Left cardiac atrium (tissue), 4 donors: ENCODE results near the gene ZFP3. TPM values are rescaled to one million over a fixed set of nuclear protein-coding genes. Genes with fewer than 3 reads are reported as not detected.
"Not testable (repeated sequence)": the region's sequence is repeated elsewhere in the genome, so short reads cannot be mapped to it uniquely, and the experiment has no call there.

Experiments
- ATAC-seq, 2 donors: fragments of 200-7000 bp; cut with Tn5 transposase; one replicate each; pipeline ENCODE4 v1.9.1; 2020; ENCODE audit warnings: mild to moderate bottlenecking in 2 of 2, moderate library complexity in 2 of 2
- DNase-seq: peaks from one replicate; pipeline ENCODE4 v3.0.0-alpha.2; 2020
- intact Hi-C, 2 donors: fragments of 100-400 bp; cut with DNase I; formaldehyde crosslinking; loops; one replicate each; pipeline versions ENCODE4 v1.14.1 to v1.15.1; 2022 to 2023
- long read RNA-seq: library from polyadenylated mRNA; unstranded; transcript quantifications from one replicate; pipeline ENCODE4 v2.0.0, GENCODE V29; 2021
- total RNA-seq, 2 donors: library from RNA; stranded (reverse); fragmentation: NEBNext Ultra II Directional; extraction: Animal tissue kit (Norgen Biotek cat#: 25700); gene quantifications; one replicate each; pipeline ENCODE4 v1.2.1, GENCODE V29; 2021
- donor health status: DM: no; HTN: yes; CAD: no.
- donor health status: DM: no; HTN: yes; CAD: no; lungs with severe emphysema.
- donor health status: DM: yes; HTN: yes; CAD: no.
- donor health status: Dilated cardiomyopathy.

Gene ZFP3
- 10 to 100 TPM in 1 of 2 donors, 1 to 10 TPM in 1; 8.6 to 12.5 TPM for total RNA-seq
- long read RNA-seq, full-length matches to known transcripts: 4 of 9 reads
- long read RNA-seq, partial matches to known transcripts: 0 of 9 reads
- long read RNA-seq, other reads (novel, unspliced or antisense): 5 of 9 reads

GRCh38 chr17:5078106-5079028 lies at the start of gene ZFP3:
Gene ZFP3, plus strand, starts transcription at chr17:5078467. Its CDS starts 13,038 bp downstream, at chr17:5091505.
- intact Hi-C loops: no loop called here
- ATAC-seq (peak; percentile 97 to 98), DNase-seq (peak; percentile 90)

- DNase-seq, ATAC-seq, intact Hi-C loops: not testable (repeated sequence)
These were observed 48.1 kb upstream of the ZFP3 start for GRCh38 chr17:5030168-5030567.

GRCh38 chr17:5031365-5032082 lies 46.7 kb upstream of the ZFP3 start:
- DNase-seq (peak; percentile 85), ATAC-seq (peak; percentile 81 to 86)
- intact Hi-C loops: no loop called here

- intact Hi-C loops: no loop called here
- DNase-seq (no peak), ATAC-seq (no peak)
These were observed 45.4 kb upstream of the ZFP3 start for GRCh38 chr17:5032865-5033264.

- ATAC-seq (no peak), DNase-seq (no peak)
- intact Hi-C loops: no loop called here
These were observed 44.8 kb upstream of the ZFP3 start for GRCh38 chr17:5033352-5034015.

GRCh38 chr17:5034063-5034462 lies 44.2 kb upstream of the ZFP3 start:
- no peak for ATAC-seq
- intact Hi-C loops: no loop called here

GRCh38 chr17:5034651-5035050 lies 43.6 kb upstream of the ZFP3 start:
- DNase-seq (no peak), ATAC-seq (no peak)
- intact Hi-C loops: no loop called here

More at GRCh38 chr17:5034063-5034462, 44.2 kb upstream of the ZFP3 start:
- DNase-seq: no peak

- ATAC-seq (no peak), DNase-seq (no peak)
- intact Hi-C loops: no loop called here
These were observed 43.0 kb upstream of the ZFP3 start, which contains the start of gene SLC52A1 for GRCh38 chr17:5035315-5035714. Gene SLC52A1, minus strand, starts transcription at chr17:5035426. Its CDS starts 820 bp downstream, at chr17:5034606.

GRCh38 chr17:5042157-5043022 lies 35.9 kb upstream of the ZFP3 start:
- no peak for ATAC-seq
- intact Hi-C loops: no loop called here
- DNase-seq: no peak

- DNase-seq (no peak), ATAC-seq (no peak)
- intact Hi-C loops: no loop called here
These were observed 34.7 kb upstream of the ZFP3 start for GRCh38 chr17:5043524-5043923.

GRCh38 chr17:5044630-5045029 lies 33.6 kb upstream of the ZFP3 start:
- DNase-seq (no peak), ATAC-seq (no peak)
- intact Hi-C loops: no loop called here

GRCh38 chr17:5045496-5045895 lies 32.8 kb upstream of the ZFP3 start:
- ATAC-seq (no peak), DNase-seq (no peak)

GRCh38 chr17:5047446-5047845 lies 30.8 kb upstream of the ZFP3 start:
- ATAC-seq (no peak), DNase-seq (no peak)
- intact Hi-C loops: no loop called here

More at GRCh38 chr17:5045496-5045895, 32.8 kb upstream of the ZFP3 start:
- intact Hi-C loops: no loop called here

GRCh38 chr17:5049314-5049841 lies 28.9 kb upstream of the ZFP3 start:
- ATAC-seq: peak; percentile 25 to 77
- DNase-seq: no peak
- intact Hi-C loops: no loop called here

GRCh38 chr17:5050278-5050677 lies 28.0 kb upstream of the ZFP3 start:
- ATAC-seq (no peak), DNase-seq (no peak)
- intact Hi-C loops: no loop called here

GRCh38 chr17:5055543-5055942 lies 22.7 kb upstream of the ZFP3 start:
- no peak for DNase-seq
- no peak for ATAC-seq
- intact Hi-C loops: no loop called here

GRCh38 chr17:5065227-5065744 lies 13.0 kb upstream of the ZFP3 start:
- intact Hi-C loops: loop anchor here in 1 of 2 donors (10.0 kb wide), 1 partner anchor 150 kb away; no protein-coding TSS in a partner anchor
- no peak for DNase-seq
- peak in 1 of 2 donors; percentile 19 for ATAC-seq

GRCh38 chr17:5068236-5068635 lies 10.0 kb upstream of the ZFP3 start:
- DNase-seq (no peak), ATAC-seq (no peak)
- intact Hi-C loops: loop anchor here in 1 of 2 donors (10.0 kb wide), 1 partner anchor 153 kb away; no protein-coding TSS in a partner anchor
